Sciatic nerve (tissue), 2 donors: ENCODE results near the gene RASIP1. TPM values are rescaled to one million over a fixed set of nuclear protein-coding genes. Genes with fewer than 3 reads are reported as not detected.
"Not testable (repeated sequence)": the region's sequence is repeated elsewhere in the genome, so short reads cannot be mapped to it uniquely, and the experiment has no call there.

ENCODE experiments used
- ATAC-seq: fragments of 200-7000 bp; cut with Tn5 transposase; one replicate; pipeline ENCODE4 v1.9.1; 2020; ENCODE audit warnings: mild to moderate bottlenecking, moderate library complexity
- DNase-seq: peaks from one replicate; pipeline ENCODE4 v3.0.0-alpha.2; 2020; ENCODE audit warnings: low spot score
- intact Hi-C: fragments of 100-400 bp; cut with DNase I; formaldehyde crosslinking; loops from one replicate; pipeline ENCODE4 v1.14.2; 2022
- total RNA-seq: library from RNA; stranded (reverse); fragmentation: NEBNext Ultra II Directional; extraction: Animal tissue kit (Norgen Biotek cat#: 25700); gene quantifications from one replicate; pipeline ENCODE4 v1.2.1, GENCODE V29; 2021
- donor health status: DM: no; HTN: no; CAD: no.
- donor health status: DM: no; HTN: no; CAD: no.

RASIP1 gene
- total RNA-seq, 1 donor from 2014 or later = 28.0 TPM

- ATAC-seq = no peak
- DNase-seq = no peak
- intact Hi-C loops = no loop called here
Observed at GRCh38 chr19:48686088-48686487, 54.3 kb downstream of the RASIP1 start.

GRCh38 chr19:48685583-48685982 is 54.8 kb downstream of the RASIP1 start:
- intact Hi-C loops = no loop called here
- no peak for ATAC-seq
- no peak for DNase-seq

- DNase-seq (peak; percentile 80), ATAC-seq (peak; percentile 83)
- intact Hi-C loops = no loop called here
Observed at GRCh38 chr19:48683349-48683748, 57.1 kb downstream of the RASIP1 start.

- ATAC-seq (no peak), DNase-seq (no peak)
- intact Hi-C loops = no loop called here
Observed at GRCh38 chr19:48681127-48681470, 59.3 kb downstream of the RASIP1 start.

- ATAC-seq = no peak
- intact Hi-C loops = no loop called here
- no peak for DNase-seq
Observed at GRCh38 chr19:48680436-48681126, 59.8 kb downstream of the RASIP1 start.

GRCh38 chr19:48680006-48680405 is 60.4 kb downstream of the RASIP1 start:
- intact Hi-C loops, DNase-seq, ATAC-seq: not testable (repeated sequence)

GRCh38 chr19:48678201-48678600 is 62.2 kb downstream of the RASIP1 start:
- ATAC-seq (no peak), DNase-seq (no peak)
- intact Hi-C loops = loop anchor here (10.0 kb wide), 1 partner anchor 167 kb away; no protein-coding TSS in a partner anchor

- intact Hi-C loops = loop anchor here (10.0 kb wide), 1 partner anchor 168 kb away; no protein-coding TSS in a partner anchor
- no peak for DNase-seq
- ATAC-seq = no peak
Observed at GRCh38 chr19:48676887-48677286, 63.5 kb downstream of the RASIP1 start.

- ATAC-seq (no peak), DNase-seq (no peak)
- intact Hi-C loops = loop anchor here (10.0 kb wide), 1 partner anchor 168 kb away; no protein-coding TSS in a partner anchor
Observed at GRCh38 chr19:48676487-48676886, 63.9 kb downstream of the RASIP1 start.

GRCh38 chr19:48674921-48675824 is 65.2 kb downstream of the RASIP1 start:
- ATAC-seq (peak; percentile 89), DNase-seq (peak; percentile 88)
- intact Hi-C loops = loop anchor here (10.0 kb wide), 1 partner anchor 170 kb away; no protein-coding TSS in a partner anchor

- intact Hi-C loops = loop anchor here (10.0 kb wide), 1 partner anchor 170 kb away; no protein-coding TSS in a partner anchor
Observed at GRCh38 chr19:48674216-48674809, 66.1 kb downstream of the RASIP1 start.

GRCh38 chr19:48673436-48674100 is 66.8 kb downstream of the RASIP1 start:
- no peak for ATAC-seq
- no peak for DNase-seq
- intact Hi-C loops = loop anchor here (10.0 kb wide), 1 partner anchor 171 kb away; no protein-coding TSS in a partner anchor

More at GRCh38 chr19:48674216-48674809, 66.1 kb downstream of the RASIP1 start:
- no peak for ATAC-seq
- DNase-seq = no peak

GRCh38 chr19:48672994-48673393 is 67.4 kb downstream of the RASIP1 start, which contains the start of gene NTN5:
Gene NTN5 (minus strand): TSS chr19:48673017. CDS start chr19:48670986, 2,031 bp downstream.
- no peak for ATAC-seq
- intact Hi-C loops = loop anchor here (10.0 kb wide), 1 partner anchor 172 kb away; no protein-coding TSS in a partner anchor
- no peak for DNase-seq

GRCh38 chr19:48671446-48671995 is 68.9 kb downstream of the RASIP1 start:
- intact Hi-C loops = loop anchor here (10.0 kb wide), 1 partner anchor 173 kb away; no protein-coding TSS in a partner anchor

GRCh38 chr19:48670699-48671445 is 69.5 kb downstream of the RASIP1 start:
- intact Hi-C loops = loop anchor here (10.0 kb wide), 1 partner anchor 174 kb away; no protein-coding TSS in a partner anchor
- ATAC-seq (no peak), DNase-seq (no peak)

More at GRCh38 chr19:48671446-48671995, 68.9 kb downstream of the RASIP1 start:
- ATAC-seq (no peak), DNase-seq (no peak)
